Upper lobe of right lung (tissue), 1 donor: ENCODE results near the gene RBM28. TPM values are rescaled to one million over a fixed set of nuclear protein-coding genes. Genes with fewer than 3 reads are reported as not detected.
A peak's percentile ranks its signal among the peaks of the same experiment; 100 is the strongest.

Experiments used
- ATAC-seq: fragments of 200-7000 bp; cut with Tn5 transposase; one replicate; pipeline ENCODE4 v1.9.1; 2020; ENCODE audit warnings: mild to moderate bottlenecking, moderate library complexity
- DNase-seq: peaks from one replicate; pipeline ENCODE4 v3.0.0-alpha.2; 2020
- H3K27ac ChIP-seq: fragments of 200-600 bp; one replicate; pipeline ENCODE4 v1.8.0; 2022
- H3K27me3 ChIP-seq: fragments of 200-600 bp; one replicate; pipeline ENCODE4 v1.8.0; 2022; ENCODE audit warnings: mild to moderate bottlenecking
- H3K36me3 ChIP-seq: fragments of 200-600 bp; one replicate; pipeline ENCODE4 v1.8.0; 2022
- H3K4me1 ChIP-seq: fragments of 200-600 bp; one replicate; pipeline ENCODE4 v1.8.0; 2022
- H3K4me3 ChIP-seq: fragments of 200-600 bp; one replicate; pipeline ENCODE4 v1.8.0; 2022; ENCODE audit warnings: mild to moderate bottlenecking
- H3K9me3 ChIP-seq: fragments of 200-600 bp; one replicate; pipeline ENCODE4 v1.8.0; 2022
- CTCF ChIP-seq: fragments of 200-600 bp; IDR thresholded peaks from one replicate; pipeline ENCODE4 v1.8.0; 2022; ENCODE audit warnings: antibody characterized with exemption
- intact Hi-C: fragments of 100-400 bp; cut with DNase I; formaldehyde crosslinking; loops from one replicate; pipeline ENCODE4 v1.11.0; 2022
- total RNA-seq: library from RNA; stranded (reverse); fragmentation: NEBNext Ultra II Directional; extraction: Animal tissue kit (Norgen Biotek cat#: 25700); gene quantifications from one replicate; pipeline ENCODE4 v1.2.1, GENCODE V29; 2021
- donor health status: DM: no; HTN: yes; CAD: no; lungs with severe emphysema.

RBM28 gene
- total RNA-seq, 1 donor from 2014 or later: 28.3 TPM

DNA sequence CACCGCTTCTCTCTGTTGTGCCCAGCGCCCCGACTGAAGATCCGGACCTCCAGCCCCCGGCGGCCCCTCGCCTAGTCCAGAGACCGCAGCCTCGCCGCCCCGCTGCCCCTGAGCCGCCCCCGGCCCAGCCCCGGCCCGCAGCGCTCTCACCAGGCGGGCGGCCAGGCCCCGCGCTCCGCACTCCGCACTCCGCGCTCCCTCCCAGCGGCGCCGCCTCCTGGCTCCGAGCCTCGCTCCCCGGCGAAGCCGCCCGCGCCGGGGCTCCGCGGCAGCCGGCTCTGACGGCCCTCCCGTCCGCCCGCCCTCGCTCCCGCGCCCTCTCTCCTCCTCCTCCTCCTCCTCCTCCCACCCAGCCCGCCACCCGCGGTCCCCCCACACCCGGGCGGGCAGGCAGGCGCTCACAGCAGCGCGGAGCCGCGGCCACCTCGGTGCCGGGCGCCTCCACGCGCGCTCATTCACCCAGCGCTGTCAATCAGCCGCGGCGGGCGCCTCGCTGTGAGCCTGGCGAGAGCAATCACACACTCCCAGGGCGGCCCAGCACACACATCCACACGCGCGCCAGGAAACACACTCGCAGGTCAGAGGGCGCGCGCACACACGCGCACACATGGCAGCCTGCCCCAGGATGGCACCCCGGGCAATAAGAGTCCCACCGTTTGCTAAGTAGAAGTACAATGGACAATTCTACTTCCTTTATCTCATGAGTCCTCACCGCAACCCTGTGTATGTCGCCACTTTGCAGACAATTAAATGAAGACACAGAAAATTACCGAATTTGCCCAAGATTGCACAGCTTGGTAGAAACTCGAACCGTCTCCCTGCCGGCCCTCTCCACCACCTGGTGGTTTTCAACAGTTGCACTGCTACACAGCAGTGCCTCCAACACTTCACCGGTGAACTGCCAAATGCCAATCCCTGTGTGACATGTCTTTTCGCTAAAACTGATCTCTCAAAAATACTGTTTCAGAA, 18.0 kb upstream of the RBM28 start, which contains the start of gene PRRT4:
TSS of gene PRRT4 (minus strand) at position 280 of the 969 bp plus-strand sequence.
- ATAC-seq (peak; percentile 76), DNase-seq (peak; percentile 68)
- H3K4me3 ChIP-seq: peak within 1 kb of the TSS; percentile 46
- H3K36me3 ChIP-seq: no peaks in the 10 kb centered on the region
- H3K9me3 ChIP-seq: no peaks in the 10 kb centered on the region
- intact Hi-C loops: no loop called here
- no peak within 1 kb of the TSS for H3K27ac ChIP-seq
- H3K4me1 ChIP-seq: peaks cover 9% of the 10 kb centered on the region
- H3K27me3 ChIP-seq: peaks cover 19% of the 10 kb centered on the region
- no peak for TF ChIP-seq CTCF

DNA sequence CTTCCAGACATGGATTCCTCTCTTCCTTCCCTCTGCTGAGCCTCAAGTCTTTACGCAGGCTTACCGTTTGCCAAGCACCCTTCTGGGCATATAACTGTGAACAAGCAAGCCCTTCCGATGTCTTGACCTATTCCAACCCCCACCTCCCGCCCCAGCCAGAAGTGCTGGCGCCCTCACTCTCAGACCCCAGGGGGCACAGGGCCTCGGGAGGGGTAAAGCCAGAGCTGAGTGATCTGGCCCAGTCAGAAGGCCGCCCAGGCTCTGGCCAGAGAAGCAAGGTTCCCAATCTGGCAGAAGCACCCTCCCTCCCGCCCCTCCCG, 16.6 kb upstream of the RBM28 start:
- intact Hi-C loops: no loop called here
- Histone ChIP-seq H3K4me3 (peak overlapping the region; percentile 6), H3K27me3 (peaks cover 25% of the 10 kb centered on the region), H3K36me3 (no peaks in the 10 kb centered on the region), H3K4me1 (peaks cover 9% of the 10 kb centered on the region), H3K27ac (no peak overlapping the region), H3K9me3 (no peaks in the 10 kb centered on the region)
- no peak for DNase-seq
- TF ChIP-seq CTCF: no peak
- ATAC-seq: no peak

GRCh38 chr7:128359939-128360338, 16.2 kb upstream of the RBM28 start:
- Histone ChIP-seq H3K4me3 (no peak overlapping the region), H3K9me3 (no peaks in the 10 kb centered on the region), H3K27me3 (peaks cover 25% of the 10 kb centered on the region), H3K36me3 (no peaks in the 10 kb centered on the region), H3K4me1 (peaks cover 9% of the 10 kb centered on the region), H3K27ac (no peak overlapping the region)
- TF ChIP-seq CTCF: no peak
- ATAC-seq (no peak), DNase-seq (no peak)
- intact Hi-C loops: no loop called here

GRCh38 chr7:128359336-128359735, 15.6 kb upstream of the RBM28 start:
- no peak for TF ChIP-seq CTCF
- intact Hi-C loops: no loop called here
- H3K36me3 ChIP-seq: no peaks in the 10 kb centered on the region
- ATAC-seq (no peak), DNase-seq (no peak)
- H3K4me3 ChIP-seq: no peak overlapping the region
- peaks cover 9% of the 10 kb centered on the region for H3K4me1 ChIP-seq
- no peak overlapping the region for H3K27ac ChIP-seq
- H3K9me3 ChIP-seq: no peaks in the 10 kb centered on the region
- H3K27me3 ChIP-seq: peaks cover 21% of the 10 kb centered on the region

DNA sequence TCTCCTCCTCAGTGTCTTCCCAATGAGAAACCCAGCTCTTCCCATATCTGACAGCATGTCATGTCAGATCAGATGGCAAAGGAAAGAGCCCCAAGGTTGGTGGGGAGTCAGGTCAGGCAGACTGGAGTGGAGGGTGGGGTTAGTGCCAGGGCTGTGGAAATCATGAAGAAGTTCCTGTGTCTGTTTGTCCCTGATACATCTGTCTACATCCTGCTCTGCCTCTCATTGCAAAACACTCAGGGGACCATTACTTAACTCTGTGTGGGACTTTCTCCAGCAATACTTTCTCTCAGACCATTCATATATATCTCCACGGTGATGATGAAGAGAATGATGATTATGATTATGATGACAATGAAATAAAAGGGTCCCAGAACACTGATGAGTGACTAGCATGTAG, 14.5 kb upstream of the RBM28 start:
- Histone ChIP-seq H3K9me3 (no peaks in the 10 kb centered on the region), H3K4me3 (no peak overlapping the region), H3K36me3 (no peaks in the 10 kb centered on the region), H3K4me1 (peaks cover 9% of the 10 kb centered on the region), H3K27ac (no peak overlapping the region), H3K27me3 (peaks cover 23% of the 10 kb centered on the region)
- TF ChIP-seq CTCF: no peak
- no peak for DNase-seq
- ATAC-seq: peak; percentile 21
- intact Hi-C loops: no loop called here
